D341Med (cell line): Measurements from ENCODE around the gene RASD2.

Experiments
- DNase-seq: peaks from one replicate; pipeline ENCODE4 v3.0.0; 2012; ENCODE audit warnings: low spot score

RASD2 gene

GRCh38 chr22:35542157-35542938, 1.7 kb downstream of the RASD2 start:
- DNase-seq, result no peak

- no peak for DNase-seq
Observed at GRCh38 chr22:35542939-35543516, 2.4 kb downstream of the RASD2 start.

- DNase-seq, result no peak
Observed at GRCh38 chr22:35543702-35544101, 3.1 kb downstream of the RASD2 start.

- DNase-seq, result no peak
Observed at GRCh38 chr22:35544189-35544588, 3.6 kb downstream of the RASD2 start.

- no peak for DNase-seq
Observed at GRCh38 chr22:35544827-35545226, 4.2 kb downstream of the RASD2 start.

DNA sequence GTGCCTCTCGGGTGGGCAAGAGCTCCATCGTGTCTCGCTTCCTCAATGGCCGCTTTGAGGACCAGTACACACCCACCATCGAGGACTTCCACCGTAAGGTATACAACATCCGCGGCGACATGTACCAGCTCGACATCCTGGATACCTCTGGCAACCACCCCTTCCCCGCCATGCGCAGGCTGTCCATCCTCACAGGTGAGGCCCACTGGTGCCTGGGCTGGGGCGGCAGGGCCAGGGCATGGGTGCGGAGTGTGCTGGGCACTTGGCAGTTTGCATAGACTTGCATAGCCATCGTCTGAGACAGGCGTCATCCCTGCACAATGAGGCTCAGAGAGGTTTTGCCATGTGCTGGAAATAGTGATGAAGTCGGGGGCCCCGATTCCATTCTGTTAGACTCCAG, 6.3 kb downstream of the RASD2 start:
- DNase-seq, result no peak

DNA sequence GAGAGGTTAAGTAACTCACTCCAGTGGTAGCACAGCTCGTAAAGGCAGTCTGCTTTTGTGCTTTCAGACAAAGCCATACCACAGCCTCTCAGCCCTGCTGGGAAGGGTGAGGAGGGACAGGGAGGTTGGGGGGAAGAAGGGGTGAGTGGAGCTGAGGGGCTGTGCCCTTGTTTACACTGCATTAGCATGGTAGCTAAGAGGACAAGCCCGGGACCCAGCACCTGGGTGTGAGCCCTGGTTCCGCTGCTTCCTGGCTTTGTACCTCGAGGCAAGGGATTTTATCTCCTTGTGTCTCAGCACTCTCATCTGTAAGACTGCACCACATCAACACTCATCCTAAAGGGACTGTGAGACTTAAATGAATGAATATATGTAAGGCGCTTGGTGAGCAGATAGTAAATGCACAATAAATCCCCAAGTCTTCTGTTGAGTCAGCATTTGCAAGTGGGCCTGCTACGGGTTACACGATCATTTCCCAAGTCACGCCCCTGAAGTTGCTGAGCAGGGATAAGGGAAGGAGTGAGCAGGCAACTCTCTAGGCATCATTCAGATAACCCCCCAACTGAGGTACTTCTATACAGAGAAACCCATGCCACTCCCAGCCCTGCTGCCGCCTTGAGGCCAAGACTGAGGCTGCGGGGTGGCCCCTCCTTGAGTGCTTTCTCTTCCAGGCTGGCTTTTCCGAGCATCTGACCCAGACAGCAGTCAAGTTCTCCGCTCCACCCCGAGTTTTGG, 7.5 kb downstream of the RASD2 start:
- DNase-seq, result no peak

DNA sequence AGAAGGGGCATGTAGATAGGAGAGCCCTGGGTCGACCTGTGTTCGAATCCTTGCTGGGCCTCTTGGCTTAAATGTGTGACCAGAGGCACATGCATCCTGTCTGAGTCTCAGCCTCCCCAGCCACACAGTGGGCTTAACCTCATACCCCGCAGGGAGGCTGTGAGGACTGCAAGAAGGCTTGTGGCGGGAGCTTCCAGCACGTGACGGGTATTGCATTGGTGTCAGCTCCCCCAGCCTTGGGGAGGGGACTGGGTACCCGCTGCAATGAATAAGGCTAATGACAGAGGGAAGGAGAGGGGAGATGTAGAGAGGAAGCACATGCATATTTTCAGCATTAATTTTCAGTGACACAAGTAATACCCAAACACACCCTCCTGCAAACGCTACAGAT, 8.1 kb downstream of the RASD2 start:
- no peak for DNase-seq

GRCh38 chr22:35549328-35549727, 8.7 kb downstream of the RASD2 start:
- DNase-seq, result peak; percentile 89

- DNase-seq, result no peak
Observed at GRCh38 chr22:35551549-35552177, 11.0 kb downstream of the RASD2 start.

- DNase-seq, result peak; percentile 65
Observed at GRCh38 chr22:35552196-35552842, 11.7 kb downstream of the RASD2 start.

DNA sequence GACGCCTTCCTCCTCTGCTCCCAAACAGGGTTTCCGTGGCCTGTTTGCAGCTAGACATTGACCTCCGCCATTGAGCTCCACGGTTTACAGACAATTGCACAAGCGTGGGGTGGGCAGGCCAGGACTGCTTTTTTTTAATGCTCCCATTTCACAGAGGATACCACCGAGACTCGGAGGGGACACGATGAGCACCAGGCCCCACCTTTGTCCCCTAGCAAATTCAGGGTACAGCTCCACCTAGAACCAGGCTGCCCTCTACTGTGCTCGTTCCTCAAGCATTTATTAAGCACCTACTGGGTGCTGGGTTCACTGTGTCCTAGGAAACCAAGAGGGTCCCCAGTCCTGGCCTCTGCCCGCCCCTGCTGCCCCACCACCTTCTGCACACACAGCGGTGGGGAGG, 12.2 kb downstream of the RASD2 start:
- no peak for DNase-seq

DNA sequence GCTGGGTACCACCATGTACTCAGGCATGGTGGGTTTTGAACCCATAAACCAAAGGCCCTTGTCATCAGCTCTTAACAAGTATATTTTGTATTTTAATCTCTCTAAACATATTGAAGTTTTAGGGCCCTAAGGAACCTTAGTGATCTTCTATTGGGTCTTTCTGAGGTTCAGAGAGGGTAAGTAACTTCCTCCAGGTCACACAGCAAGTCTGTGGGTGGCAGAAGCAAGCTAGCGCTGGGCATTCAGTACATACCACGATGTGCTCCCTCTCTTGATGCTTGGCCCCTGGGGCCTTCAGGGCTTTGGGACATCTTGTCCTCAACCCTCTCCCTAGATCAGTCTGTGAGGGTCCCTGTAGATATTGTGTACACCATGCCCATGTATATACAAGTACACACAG, 12.7 kb downstream of the RASD2 start:
- DNase-seq, result no peak

- DNase-seq, result no peak
Observed at GRCh38 chr22:35554297-35554845, 13.7 kb downstream of the RASD2 start.

DNA sequence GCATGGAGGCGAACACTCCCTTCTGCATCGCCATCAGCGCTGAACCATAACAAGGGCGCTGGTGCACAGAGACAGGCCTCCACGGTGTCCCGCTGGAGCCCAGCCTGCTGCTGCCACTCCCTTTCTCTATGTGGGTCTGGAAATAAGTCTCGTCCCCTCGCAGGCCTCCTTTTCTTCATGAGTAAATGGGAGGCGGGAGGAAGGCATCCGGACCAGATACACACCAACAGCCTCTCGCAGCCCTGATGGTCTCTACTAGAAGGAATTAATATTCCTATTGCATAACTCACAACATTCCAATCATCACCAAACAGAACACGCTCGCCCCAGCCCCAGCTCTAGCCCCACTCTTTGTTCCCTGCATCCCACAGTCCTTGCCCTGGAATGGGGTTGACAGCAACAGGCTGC, 14.9 kb downstream of the RASD2 start:
- no peak for DNase-seq

- DNase-seq, result no peak
Observed at GRCh38 chr22:35555946-35556547, 15.4 kb downstream of the RASD2 start.

GRCh38 chr22:35556666-35557065, 16.0 kb downstream of the RASD2 start:
- no peak for DNase-seq

- DNase-seq, result no peak
Observed at GRCh38 chr22:35558031-35558430, 17.4 kb downstream of the RASD2 start.

- no peak for DNase-seq
Observed at GRCh38 chr22:35558719-35559118, 18.1 kb downstream of the RASD2 start.

- no peak for DNase-seq
Observed at GRCh38 chr22:35559354-35560005, 18.8 kb downstream of the RASD2 start.

GRCh38 chr22:35560366-35560765, 19.7 kb downstream of the RASD2 start:
- no peak for DNase-seq
